Measurements from ENCODE around the gene C6orf62. TPM values are rescaled to one million over a fixed set of nuclear protein-coding genes. Genes with fewer than 3 reads are reported as not detected.
"Not testable (repeated sequence)": the region's sequence is repeated elsewhere in the genome, so short reads cannot be mapped to it uniquely, and the experiment has no call there.

The C6orf62 gene
- total RNA-seq, 1 donor from 2014 or later, result 79.7 TPM

DNA sequence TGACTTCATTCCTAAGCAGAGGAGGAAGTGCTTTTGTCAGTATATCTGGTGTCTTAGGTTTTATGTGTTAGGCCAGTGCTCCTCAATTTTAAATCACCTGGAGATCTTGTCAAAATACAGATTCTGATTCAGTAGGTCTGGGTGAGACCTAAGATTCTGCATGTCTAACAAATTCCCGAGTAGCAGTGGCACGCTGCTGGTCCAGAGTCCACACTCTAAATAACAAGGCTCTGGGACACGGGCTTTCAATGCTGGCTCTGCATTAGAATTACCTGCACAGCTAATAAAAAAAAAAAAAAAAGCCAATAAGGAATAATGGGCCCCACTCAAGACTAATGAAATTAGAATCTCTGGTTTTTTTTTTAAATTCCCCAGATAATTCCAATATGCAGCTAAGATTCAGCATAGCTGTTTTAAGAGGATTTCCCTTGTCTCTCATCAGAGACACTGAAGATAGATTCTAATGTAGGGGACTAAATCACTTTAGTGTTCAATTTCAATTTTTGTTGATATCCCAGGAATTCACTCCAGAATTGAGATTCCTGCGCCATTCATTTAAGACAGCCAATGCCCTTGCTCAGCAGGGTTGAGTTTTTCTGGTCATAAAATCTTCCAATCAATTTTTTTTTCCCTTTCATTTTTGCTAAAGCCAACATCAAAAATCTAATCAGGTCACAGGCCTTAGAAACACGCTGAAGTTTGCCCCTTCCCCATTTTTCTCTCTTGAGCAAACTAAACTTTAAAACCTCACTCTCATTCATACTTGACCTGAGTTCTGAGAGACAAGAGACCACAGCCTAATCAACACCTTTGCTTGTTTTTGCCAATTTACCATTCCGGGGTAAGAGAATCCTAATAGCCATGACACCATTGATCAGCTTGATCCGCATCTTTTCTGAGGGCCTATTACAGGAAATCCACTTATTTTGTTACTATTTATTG, 54.6 kb downstream of the C6orf62 start:
- H3K27me3 Mint-ChIP-seq (ENCODE audit: unreplicated experiment), result no peaks in the 10 kb centered on the region
- no peaks in the 10 kb centered on the region for H3K9me3 Mint-ChIP-seq (ENCODE audit: unreplicated experiment)
- H3K4me3 Mint-ChIP-seq (ENCODE audit: unreplicated experiment), result peak overlapping the region; percentile 5
- H3K27ac Mint-ChIP-seq (ENCODE audit: unreplicated experiment), result no peak overlapping the region
- peaks cover 26% of the 10 kb centered on the region for H3K4me1 Mint-ChIP-seq (ENCODE audit: unreplicated experiment)
- H3K36me3 Mint-ChIP-seq (ENCODE audit: unreplicated experiment), result peaks cover 25% of the 10 kb centered on the region
- TF ChIP-seq, protein P1, sequence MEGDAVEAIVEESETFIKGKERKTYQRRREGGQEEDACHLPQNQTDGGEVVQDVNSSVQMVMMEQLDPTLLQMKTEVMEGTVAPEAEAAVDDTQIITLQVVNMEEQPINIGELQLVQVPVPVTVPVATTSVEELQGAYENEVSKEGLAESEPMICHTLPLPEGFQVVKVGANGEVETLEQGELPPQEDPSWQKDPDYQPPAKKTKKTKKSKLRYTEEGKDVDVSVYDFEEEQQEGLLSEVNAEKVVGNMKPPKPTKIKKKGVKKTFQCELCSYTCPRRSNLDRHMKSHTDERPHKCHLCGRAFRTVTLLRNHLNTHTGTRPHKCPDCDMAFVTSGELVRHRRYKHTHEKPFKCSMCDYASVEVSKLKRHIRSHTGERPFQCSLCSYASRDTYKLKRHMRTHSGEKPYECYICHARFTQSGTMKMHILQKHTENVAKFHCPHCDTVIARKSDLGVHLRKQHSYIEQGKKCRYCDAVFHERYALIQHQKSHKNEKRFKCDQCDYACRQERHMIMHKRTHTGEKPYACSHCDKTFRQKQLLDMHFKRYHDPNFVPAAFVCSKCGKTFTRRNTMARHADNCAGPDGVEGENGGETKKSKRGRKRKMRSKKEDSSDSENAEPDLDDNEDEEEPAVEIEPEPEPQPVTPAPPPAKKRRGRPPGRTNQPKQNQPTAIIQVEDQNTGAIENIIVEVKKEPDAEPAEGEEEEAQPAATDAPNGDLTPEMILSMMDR (IDR thresholded peaks at IDR 0.05), result no peak
- DNase-seq (ENCODE audit: extremely low spot score, unreplicated experiment), result no peak

DNA sequence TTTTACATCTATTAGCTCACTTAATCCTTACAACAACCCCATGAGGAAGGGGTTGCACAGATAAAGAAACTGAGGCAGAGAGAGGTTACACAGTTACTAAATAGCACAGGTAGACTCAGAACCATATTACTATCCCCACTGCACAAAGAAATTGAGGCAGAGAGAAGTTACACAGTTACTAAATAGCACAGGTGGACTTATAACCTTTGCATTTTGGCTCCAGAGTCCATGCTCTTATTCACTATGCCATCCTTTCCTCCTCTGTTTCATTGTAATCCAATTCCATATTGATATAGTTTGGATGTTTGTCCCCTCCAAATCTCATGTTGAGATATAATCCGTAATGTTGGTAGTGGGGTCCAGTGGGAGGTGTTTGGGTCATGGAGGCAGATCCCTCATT, 55.8 kb downstream of the C6orf62 start:
- Mint-ChIP-seq H3K27me3 (ENCODE audit: unreplicated experiment) (no peaks in the 10 kb centered on the region), H3K36me3 (ENCODE audit: unreplicated experiment) (peaks cover 22% of the 10 kb centered on the region), H3K4me1 (ENCODE audit: unreplicated experiment) (peaks cover 24% of the 10 kb centered on the region), H3K9me3 (ENCODE audit: unreplicated experiment) (no peaks in the 10 kb centered on the region), H3K27ac (ENCODE audit: unreplicated experiment) (no peak overlapping the region), H3K4me3 (ENCODE audit: unreplicated experiment) (no peak overlapping the region)
- DNase-seq (ENCODE audit: extremely low spot score, unreplicated experiment), result no peak
- TF ChIP-seq, protein P1 (IDR thresholded peaks at IDR 0.05), result no peak

DNA sequence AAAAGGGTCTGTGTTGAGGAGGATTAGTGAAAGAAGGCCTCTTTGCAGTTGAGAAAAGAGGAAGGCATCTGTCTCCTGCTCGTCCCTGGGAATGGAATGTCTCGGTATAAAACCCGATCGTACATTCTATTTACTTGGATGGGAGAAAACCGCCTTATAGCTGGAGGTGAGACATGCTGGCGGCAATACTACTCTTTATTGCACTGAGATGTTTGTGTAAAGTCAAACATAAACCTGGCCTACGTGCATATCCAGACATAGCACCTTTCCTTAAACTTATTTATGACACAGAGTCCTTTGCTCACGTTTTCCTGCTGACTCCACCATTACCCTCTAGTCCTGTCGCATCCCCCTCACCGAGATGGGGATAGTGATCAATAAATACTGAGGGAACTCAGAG, 56.7 kb downstream of the C6orf62 start:
- Mint-ChIP-seq H3K27ac (ENCODE audit: unreplicated experiment) (no peak overlapping the region), H3K36me3 (ENCODE audit: unreplicated experiment) (peaks cover 28% of the 10 kb centered on the region), H3K9me3 (ENCODE audit: unreplicated experiment) (no peaks in the 10 kb centered on the region), H3K27me3 (ENCODE audit: unreplicated experiment) (no peaks in the 10 kb centered on the region), H3K4me3 (ENCODE audit: unreplicated experiment) (no peak overlapping the region), H3K4me1 (ENCODE audit: unreplicated experiment) (peaks cover 19% of the 10 kb centered on the region)
- DNase-seq (ENCODE audit: extremely low spot score, unreplicated experiment), result no peak
- TF ChIP-seq, protein P1 (IDR thresholded peaks at IDR 0.05), result no peak

DNA sequence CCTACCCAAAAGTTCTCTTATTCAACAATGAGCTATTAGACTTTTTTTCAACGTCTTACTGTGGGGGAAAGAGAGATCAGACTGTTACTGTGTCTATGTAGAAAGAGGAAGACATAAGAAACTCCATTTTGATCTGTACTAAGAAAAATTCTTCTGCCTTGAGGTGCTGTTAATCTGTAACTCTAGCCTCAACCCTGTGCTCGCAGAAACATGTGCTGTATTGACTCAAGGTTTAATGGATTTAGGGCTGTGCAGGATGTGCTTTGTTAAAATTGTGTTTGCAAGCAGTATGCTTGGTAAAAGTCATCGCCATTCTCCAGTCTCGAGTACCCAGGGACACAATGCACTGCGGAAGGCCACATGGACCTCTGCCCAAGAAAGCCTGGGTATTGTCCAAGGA, 57.2 kb downstream of the C6orf62 start:
- peaks cover 19% of the 10 kb centered on the region for H3K4me1 Mint-ChIP-seq (ENCODE audit: unreplicated experiment)

DNA sequence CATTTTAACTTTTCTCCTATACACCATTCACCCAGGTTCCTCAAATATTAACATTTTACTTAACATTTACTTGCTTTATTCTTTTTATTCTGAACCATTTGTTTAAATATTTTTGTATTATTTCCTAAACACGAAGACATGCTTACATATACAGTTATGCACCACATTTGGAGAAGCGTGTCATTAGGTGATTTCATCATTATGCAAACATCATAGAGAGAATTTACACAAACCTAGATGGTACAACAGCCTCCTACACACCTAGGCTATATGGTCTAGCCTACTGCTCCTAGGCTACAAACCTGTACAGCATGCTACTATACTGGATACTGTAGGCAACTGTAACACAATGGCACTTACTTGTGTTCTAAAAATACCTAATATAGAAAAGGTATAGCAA, 58.8 kb downstream of the C6orf62 start:
- Mint-ChIP-seq H3K36me3 (ENCODE audit: unreplicated experiment) (peaks cover 33% of the 10 kb centered on the region), H3K9me3 (ENCODE audit: unreplicated experiment) (no peaks in the 10 kb centered on the region), H3K4me1 (ENCODE audit: unreplicated experiment) (peaks cover 7% of the 10 kb centered on the region), H3K27me3 (ENCODE audit: unreplicated experiment) (no peaks in the 10 kb centered on the region), H3K27ac (ENCODE audit: unreplicated experiment) (no peak overlapping the region), H3K4me3 (ENCODE audit: unreplicated experiment) (no peak overlapping the region)
- no peak for DNase-seq (ENCODE audit: extremely low spot score, unreplicated experiment)
- TF ChIP-seq, protein P1 (IDR thresholded peaks at IDR 0.05), result no peak

More for the DNA sequence above, 57.2 kb downstream of the C6orf62 start:
- not testable (repeated sequence) for H3K4me3 Mint-ChIP-seq (ENCODE audit: unreplicated experiment); H3K9me3 Mint-ChIP-seq (ENCODE audit: unreplicated experiment); H3K27me3 Mint-ChIP-seq (ENCODE audit: unreplicated experiment); H3K27ac Mint-ChIP-seq (ENCODE audit: unreplicated experiment); DNase-seq (ENCODE audit: extremely low spot score, unreplicated experiment)
- H3K36me3 Mint-ChIP-seq (ENCODE audit: unreplicated experiment), result peaks cover 28% of the 10 kb centered on the region
